HG03342 (cell line): ENCODE results near the gene KRTAP12-2.
"Not testable (repeated sequence)": the region's sequence is repeated elsewhere in the genome, so short reads cannot be mapped to it uniquely, and the experiment has no call there.

Experiments
- ATAC-seq: cut with Tn5 transposase; IDR thresholded peaks from one replicate; pipeline ENCODE4 v1.9.1; 2021; ENCODE audit warnings: mild to moderate bottlenecking, moderate library complexity; ENCODE audit not compliant: unreplicated experiment

KRTAP12-2 gene

GRCh38 chr21:44702973-44703730 lies 36.4 kb upstream of the KRTAP12-2 start:
- no peak for ATAC-seq

- no peak for ATAC-seq
Measured at GRCh38 chr21:44702111-44702972, 35.6 kb upstream of the KRTAP12-2 start.

GRCh38 chr21:44701541-44701940 lies 34.8 kb upstream of the KRTAP12-2 start:
- ATAC-seq: no peak

- no peak for ATAC-seq
Measured at GRCh38 chr21:44701023-44701400, 34.3 kb upstream of the KRTAP12-2 start.

GRCh38 chr21:44700101-44701022 lies 33.6 kb upstream of the KRTAP12-2 start:
- ATAC-seq: no peak

- ATAC-seq: no peak
Measured at GRCh38 chr21:44699502-44700001, 32.8 kb upstream of the KRTAP12-2 start.

- no peak for ATAC-seq
Measured at GRCh38 chr21:44697811-44698734, 31.3 kb upstream of the KRTAP12-2 start.

GRCh38 chr21:44697172-44697810 lies 30.6 kb upstream of the KRTAP12-2 start, which contains the start of gene KRTAP10-12:
TSS of gene KRTAP10-12 (plus strand) at chr21:44697172. CDS start at chr21:44697202, 30 bp downstream.
- not testable (repeated sequence) for ATAC-seq

- no peak for ATAC-seq
Measured at GRCh38 chr21:44696572-44696971, 29.8 kb upstream of the KRTAP12-2 start.

GRCh38 chr21:44695641-44696040 lies 28.9 kb upstream of the KRTAP12-2 start:
- ATAC-seq: no peak

- ATAC-seq: no peak
Measured at GRCh38 chr21:44695184-44695583, 28.5 kb upstream of the KRTAP12-2 start.

GRCh38 chr21:44694776-44695175 lies 28.0 kb upstream of the KRTAP12-2 start:
- ATAC-seq: no peak

- ATAC-seq: no peak
Measured at GRCh38 chr21:44692798-44693512, 26.2 kb upstream of the KRTAP12-2 start.

- no peak for ATAC-seq
Measured at GRCh38 chr21:44691686-44692085, 25.0 kb upstream of the KRTAP12-2 start.

GRCh38 chr21:44689740-44690139 lies 23.0 kb upstream of the KRTAP12-2 start:
- not testable (repeated sequence) for ATAC-seq

- ATAC-seq: no peak
Measured at GRCh38 chr21:44687671-44688070, 20.9 kb upstream of the KRTAP12-2 start.

GRCh38 chr21:44686843-44687561 lies 20.3 kb upstream of the KRTAP12-2 start:
- ATAC-seq: no peak
